Loucy (cell line): Measurements from ENCODE around the gene MYADM.

ENCODE experiments used
- H2AFZ ChIP-seq: fragments of 200-600 bp; sonication (generic); 2 replicates; pipeline ENCODE4 v1.6.0; 2016; ENCODE audit warnings: antibody characterized with exemption, mild to moderate bottlenecking, low read length, moderate library complexity
- H3F3A ChIP-seq: fragments of 200-600 bp; 2 replicates; pipeline ENCODE4 v1.6.0; 2016; ENCODE audit warnings: antibody characterized with exemption, low read depth, mild to moderate bottlenecking
- H3K27me3 ChIP-seq: fragments of 200-600 bp; sonication (generic); 2 replicates; pipeline ENCODE4 v1.6.1; 2014; ENCODE audit warnings: low read length, mild to moderate bottlenecking; ENCODE audit not compliant: insufficient read depth, poor library complexity, severe bottlenecking
- H3K36me3 ChIP-seq: fragments of 200-600 bp; sonication (generic); 2 replicates; pipeline ENCODE4 v1.6.1; 2016; ENCODE audit warnings: low read length; ENCODE audit not compliant: insufficient read depth
- H3K4me1 ChIP-seq: fragments of 200-600 bp; sonication (generic); 2 replicates; pipeline ENCODE4 v1.5.1; 2014; ENCODE audit warnings: low read length, mild to moderate bottlenecking; ENCODE audit not compliant: insufficient read depth, poor library complexity, severe bottlenecking
- H3K4me2 ChIP-seq: fragments of 200-600 bp; sonication (generic); 2 replicates; pipeline ENCODE4 v1.6.0; 2014; ENCODE audit warnings: antibody characterized with exemption, low read length, low read depth, mild to moderate bottlenecking; ENCODE audit not compliant: poor library complexity, severe bottlenecking
- H3K4me3 ChIP-seq: fragments of 200-600 bp; sonication (generic); 2 replicates; pipeline ENCODE4 v1.5.1; 2014; ENCODE audit warnings: low read length, mild to moderate bottlenecking, mixed read lengths; ENCODE audit not compliant: poor library complexity, severe bottlenecking
- H3K79me2 ChIP-seq: fragments of 200-600 bp; sonication (generic); 2 replicates; pipeline ENCODE4 v1.6.1; 2014; ENCODE audit warnings: low read length; ENCODE audit not compliant: insufficient read depth
- H3K9ac ChIP-seq: fragments of 200-600 bp; sonication (generic); 2 replicates; pipeline ENCODE4 v1.6.0; 2014; ENCODE audit warnings: mild to moderate bottlenecking, low read depth, low read length, moderate library complexity; ENCODE audit not compliant: poor library complexity, severe bottlenecking
- H3K9me2 ChIP-seq: fragments of 200-600 bp; sonication (generic); replicated peaks from 2 replicates; pipeline ENCODE4 v1.6.1; 2016; ENCODE audit warnings: low read depth, low read length, mixed read lengths
- H3K9me3 ChIP-seq: fragments of 200-600 bp; sonication (generic); 2 replicates; pipeline ENCODE4 v1.6.1; 2014; ENCODE audit warnings: mild to moderate bottlenecking, antibody characterized with exemption, low read length, low read depth; ENCODE audit not compliant: insufficient read depth
- H4K20me1 ChIP-seq: fragments of 200-600 bp; sonication (generic); 2 replicates; pipeline ENCODE4 v1.6.0; 2014; ENCODE audit warnings: antibody characterized with exemption, low read length, mild to moderate bottlenecking; ENCODE audit not compliant: insufficient read depth, poor library complexity, severe bottlenecking
- EZH2phosphoT487 ChIP-seq: fragments of 200-600 bp; IDR thresholded peaks from 2 replicates; pipeline ENCODE4 v1.6.1; 2018; ENCODE audit warnings: antibody characterized with exemption, mild to moderate bottlenecking, moderate library complexity, borderline replicate concordance
- TF ChIP-seq, protein P1 (sequence below): fragments of 200-600 bp; sonication (generic); conservative IDR thresholded peaks from 2 replicates; pipeline ENCODE4 v1.5.1; 2014; ENCODE audit warnings: mild to moderate bottlenecking, antibody characterized with exemption, low read length

MYADM gene

DNA sequence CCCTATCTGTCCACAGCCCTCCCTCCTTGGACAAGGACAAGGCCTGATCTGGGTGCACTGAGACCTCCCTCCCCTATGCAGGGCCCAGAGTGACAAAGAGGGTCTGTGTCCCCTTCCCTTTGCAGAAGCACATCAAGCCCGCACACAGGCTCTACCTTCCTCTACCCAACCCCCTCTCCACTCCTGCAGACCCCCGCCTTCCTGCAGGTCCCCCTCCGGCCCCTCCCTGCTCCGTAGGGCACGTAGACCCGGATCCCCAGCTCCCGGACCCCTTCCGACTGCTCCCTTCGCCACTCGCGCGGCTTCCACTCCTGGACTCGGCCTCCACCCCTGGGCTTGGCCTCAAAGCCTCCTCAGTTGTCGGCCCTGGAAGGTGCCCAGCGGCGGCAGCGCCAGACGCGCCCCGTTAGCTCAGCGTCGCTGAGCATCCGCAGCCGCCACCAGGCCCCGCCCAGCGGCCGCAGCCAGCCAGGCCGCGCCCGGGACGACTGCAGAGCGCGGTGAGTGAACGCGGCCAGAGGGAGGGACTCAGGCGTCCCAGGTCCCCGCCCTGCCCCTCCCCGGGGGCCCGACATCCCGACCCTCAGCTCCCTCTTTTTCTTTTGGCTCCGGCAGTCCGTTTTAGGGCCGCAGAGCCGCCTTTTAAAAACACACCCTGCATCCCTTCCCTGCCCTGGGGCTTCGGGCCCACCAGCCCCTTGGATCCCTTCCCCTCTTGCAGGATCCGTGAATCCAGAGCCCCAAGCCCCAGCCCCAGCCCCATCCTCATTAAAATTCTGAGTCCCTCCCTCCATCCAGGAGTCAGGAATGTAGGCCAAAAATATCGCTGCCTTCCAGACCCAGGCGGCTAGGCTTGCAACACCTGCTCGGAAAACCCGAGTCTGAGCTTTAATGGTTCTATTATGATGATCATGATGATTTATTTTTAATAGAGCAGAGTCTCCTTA is 1.5 kb upstream of the MYADM start:
- Histone ChIP-seq H4K20me1 (peaks cover 29% of the 10 kb centered on the region), H3K9me3 (no peaks in the 10 kb centered on the region), H3K9ac (peak overlapping the region; percentile 66), H3K4me2 (peak overlapping the region; percentile 90), H3K79me2 (peaks cover 37% of the 10 kb centered on the region), H3K36me3 (no peaks in the 10 kb centered on the region), H3K4me1 (peaks cover 35% of the 10 kb centered on the region), H3K27me3 (peaks cover 3% of the 10 kb centered on the region), H3K9me2 (no peaks in the 10 kb centered on the region), H3F3A (no peaks in the 10 kb centered on the region), H3K4me3 (peak overlapping the region; percentile 77), H2AFZ (peak overlapping the region; percentile 81)
- TF ChIP-seq, protein P1, sequence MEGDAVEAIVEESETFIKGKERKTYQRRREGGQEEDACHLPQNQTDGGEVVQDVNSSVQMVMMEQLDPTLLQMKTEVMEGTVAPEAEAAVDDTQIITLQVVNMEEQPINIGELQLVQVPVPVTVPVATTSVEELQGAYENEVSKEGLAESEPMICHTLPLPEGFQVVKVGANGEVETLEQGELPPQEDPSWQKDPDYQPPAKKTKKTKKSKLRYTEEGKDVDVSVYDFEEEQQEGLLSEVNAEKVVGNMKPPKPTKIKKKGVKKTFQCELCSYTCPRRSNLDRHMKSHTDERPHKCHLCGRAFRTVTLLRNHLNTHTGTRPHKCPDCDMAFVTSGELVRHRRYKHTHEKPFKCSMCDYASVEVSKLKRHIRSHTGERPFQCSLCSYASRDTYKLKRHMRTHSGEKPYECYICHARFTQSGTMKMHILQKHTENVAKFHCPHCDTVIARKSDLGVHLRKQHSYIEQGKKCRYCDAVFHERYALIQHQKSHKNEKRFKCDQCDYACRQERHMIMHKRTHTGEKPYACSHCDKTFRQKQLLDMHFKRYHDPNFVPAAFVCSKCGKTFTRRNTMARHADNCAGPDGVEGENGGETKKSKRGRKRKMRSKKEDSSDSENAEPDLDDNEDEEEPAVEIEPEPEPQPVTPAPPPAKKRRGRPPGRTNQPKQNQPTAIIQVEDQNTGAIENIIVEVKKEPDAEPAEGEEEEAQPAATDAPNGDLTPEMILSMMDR: no peak

DNA sequence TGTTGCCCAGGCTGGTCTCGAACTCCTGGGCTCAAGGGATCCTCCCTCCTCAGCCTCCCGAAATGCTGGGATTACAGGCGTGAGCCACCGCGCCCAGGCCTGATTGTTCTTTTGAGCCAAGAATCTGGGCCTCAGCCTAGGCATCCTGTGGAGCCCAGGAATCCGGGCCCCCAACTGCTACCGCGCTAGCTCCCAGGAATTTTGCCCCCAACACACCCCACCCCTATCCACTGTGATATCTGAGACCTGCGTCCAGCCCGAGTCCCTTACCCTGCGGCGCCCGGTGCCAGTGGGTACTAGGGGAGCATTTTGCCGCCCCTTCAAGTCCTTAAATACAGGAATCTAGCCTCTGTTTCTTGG is 838 bp upstream of the MYADM start:
- Histone ChIP-seq H3K4me1 (peaks cover 39% of the 10 kb centered on the region), H3K9me2 (no peaks in the 10 kb centered on the region), H3F3A (no peaks in the 10 kb centered on the region), H4K20me1 (peaks cover 35% of the 10 kb centered on the region), H3K27me3 (peaks cover 3% of the 10 kb centered on the region), H2AFZ (no peak overlapping the region), H3K4me3 (peak overlapping the region; percentile 77), H3K9me3 (no peaks in the 10 kb centered on the region), H3K79me2 (peaks cover 43% of the 10 kb centered on the region), H3K9ac (peak overlapping the region; percentile 66), H3K4me2 (peak overlapping the region; percentile 90), H3K36me3 (no peaks in the 10 kb centered on the region)
- TF ChIP-seq, protein P1: no peak
- no peak for TF ChIP-seq EZH2phosphoT487

DNA sequence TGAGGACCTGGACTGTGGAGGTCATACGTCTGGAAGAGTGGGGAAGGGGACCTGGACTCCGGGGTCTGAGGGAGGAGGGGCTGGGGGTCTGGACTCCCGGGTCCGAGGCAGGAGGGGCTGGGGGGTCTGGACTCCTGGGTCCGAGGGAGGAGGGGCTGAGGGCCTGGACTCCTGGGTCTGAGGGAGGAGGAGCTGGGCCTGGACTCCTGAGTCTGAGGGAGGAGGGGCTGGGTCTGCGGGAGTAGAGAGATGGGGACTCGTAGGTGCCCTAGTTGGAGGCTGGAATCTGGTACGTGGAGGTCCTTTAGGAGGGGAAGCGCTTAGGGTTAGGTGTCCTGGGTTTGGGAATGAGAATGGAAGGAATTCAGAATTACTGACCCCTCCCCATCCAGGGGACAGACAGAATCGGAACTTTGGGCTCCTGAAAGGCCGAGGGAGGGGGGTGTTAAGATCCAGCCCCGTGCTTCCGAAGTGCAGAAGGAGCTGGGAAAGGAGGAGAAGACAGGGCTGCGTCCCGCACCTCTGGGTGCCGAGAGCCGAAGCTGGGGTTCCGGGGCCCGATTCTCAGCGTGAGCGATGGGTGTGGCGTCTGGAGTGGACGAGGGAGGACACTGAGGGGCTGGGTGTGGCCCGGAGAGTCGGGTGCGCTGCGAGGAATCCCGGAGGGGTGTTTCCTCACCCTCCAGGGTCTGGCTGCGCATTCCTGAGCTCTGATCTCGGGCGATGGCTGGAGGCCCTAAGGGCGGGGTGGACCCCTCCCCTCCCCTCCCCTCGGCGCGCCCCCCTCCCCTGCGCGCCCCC is 608 bp downstream of the MYADM start:
- peaks cover 42% of the 10 kb centered on the region for H3K4me1 ChIP-seq
- peaks cover 3% of the 10 kb centered on the region for H3K27me3 ChIP-seq
- H4K20me1 ChIP-seq: peaks cover 46% of the 10 kb centered on the region
- H3K4me2 ChIP-seq: peak overlapping the region; percentile 85
- no peaks in the 10 kb centered on the region for H3K9me3 ChIP-seq
- peak overlapping the region; percentile 98 for H3K9ac ChIP-seq
- peaks cover 58% of the 10 kb centered on the region for H3K79me2 ChIP-seq
- peak overlapping the region; percentile 79 for H2AFZ ChIP-seq
- H3K9me2 ChIP-seq: no peaks in the 10 kb centered on the region
- peaks cover 2% of the 10 kb centered on the region; the same call in 1 of the 2 replicates for H3K36me3 ChIP-seq
- TF ChIP-seq, protein P1: no peak
- TF ChIP-seq EZH2phosphoT487: no peak
- H3F3A ChIP-seq: no peaks in the 10 kb centered on the region
- H3K4me3 ChIP-seq: peak overlapping the region; percentile 84
